Suprapubic skin (tissue), 4 donors: Measurements from ENCODE around the gene NKAIN2.
"Not testable (repeated sequence)": the region's sequence is repeated elsewhere in the genome, so short reads cannot be mapped to it uniquely, and the experiment has no call there.

Experiments
- CTCF ChIP-seq, 2 donors: fragments of 200-600 bp in 1 of 2; fragments of 450-650 bp in 1 of 2; sonication (generic) in 1 of 2; IDR thresholded peaks; one replicate each; pipeline ENCODE4 v1.5.1; 2016 to 2019; ENCODE audit warnings: antibody characterized with exemption in 2 of 2, mild to moderate bottlenecking in 1 of 2, moderate library complexity in 1 of 2
- POLR2A ChIP-seq, 2 donors: fragments of 450-650 bp; IDR thresholded peaks; one replicate each; pipeline ENCODE4 v1.6.1; 2017; ENCODE audit warnings: antibody characterized with exemption in 2 of 2, mild to moderate bottlenecking in 2 of 2, moderate library complexity in 2 of 2
- POLR2AphosphoS5 ChIP-seq, 3 donors: sonication (generic); formaldehyde crosslinking; IDR thresholded peaks; one replicate each; pipeline ENCODE4 v1.6.1; 2017; ENCODE audit warnings: antibody characterized with exemption in 3 of 3

GRCh38 chr6:123989918-123990317 is 186.3 kb downstream of the NKAIN2 start:
- TF ChIP-seq POLR2AphosphoS5, CTCF, POLR2A (IDR thresholded peaks at IDR 0.05): not testable (repeated sequence)
